Spleen (tissue), 11 donors: ENCODE measurements around the gene SCLT1. TPM values are rescaled to one million over a fixed set of nuclear protein-coding genes. Genes with fewer than 3 reads are reported as not detected.

ENCODE experiments used
- DNase-seq: peaks from one replicate; pipeline ENCODE4 v3.0.0-alpha.2; 2020
- H3K27ac ChIP-seq, 8 donors: fragments of 200-600 bp; sonication (generic) in 7 of 8; 1 replicate in 4 of 8; 2 replicates in 4 of 8; pipeline versions ENCODE4 v1.5.0 to v1.8.0; 2016 to 2021; ENCODE audit warnings: inconsistent platforms in 4 of 8, mild to moderate bottlenecking in 4 of 8, moderate library complexity in 1 of 8
- H3K27me3 ChIP-seq, 7 donors: fragments of 200-600 bp; sonication (generic) in 6 of 7; replicated peaks in 1 of 7; 1 replicate in 4 of 7; 2 replicates in 3 of 7; pipeline versions ENCODE4 v1.5.0 to v1.8.0; 2016 to 2021; ENCODE audit warnings: inconsistent platforms in 3 of 7, mild to moderate bottlenecking in 1 of 7
- H3K36me3 ChIP-seq, 6 donors: fragments of 200-600 bp; sonication (generic) in 5 of 6; 1 replicate in 4 of 6; 2 replicates in 2 of 6; pipeline versions ENCODE4 v1.5.0 to v1.8.0; 2016 to 2021; ENCODE audit warnings: inconsistent platforms in 2 of 6
- H3K4me1 ChIP-seq, 6 donors: fragments of 200-600 bp; sonication (generic) in 5 of 6; 1 replicate in 3 of 6; 2 replicates in 3 of 6; pipeline versions ENCODE4 v1.5.0 to v1.8.0; 2016 to 2021; ENCODE audit warnings: inconsistent platforms in 3 of 6
- H3K4me3 ChIP-seq, 8 donors: fragments of 200-600 bp; sonication (generic) in 7 of 8; 1 replicate in 4 of 8; 2 replicates in 4 of 8; pipeline versions ENCODE4 v1.5.0 to v1.8.0; 2016 to 2021; ENCODE audit warnings: inconsistent platforms in 4 of 8, mild to moderate bottlenecking in 4 of 8, moderate library complexity in 2 of 8
- H3K9me3 ChIP-seq, 8 donors: fragments of 200-600 bp; sonication (generic) in 7 of 8; 1 replicate in 4 of 8; 2 replicates in 4 of 8; pipeline versions ENCODE4 v1.5.0 to v1.8.0; 2016 to 2021; ENCODE audit warnings: inconsistent platforms in 4 of 8
- CTCF ChIP-seq, 11 experiments: fragments of 200-600 bp in 7 of 11; fragments of 450-650 bp in 4 of 11; sonication (generic) in 4 of 11; IDR thresholded peaks in 8 of 11; conservative IDR thresholded peaks in 3 of 11; 1 replicate in 7 of 11; 2 replicates in 4 of 11; pipeline versions ENCODE4 v1.4.0 to v1.8.0; 2016 to 2021; ENCODE audit warnings: antibody characterized with exemption in 11 of 11, inconsistent platforms in 4 of 11, mild to moderate bottlenecking in 1 of 11
- POLR2A ChIP-seq, 3 donors: fragments of 450-650 bp; IDR thresholded peaks; one replicate each; pipeline ENCODE4 v1.5.1; 2017; ENCODE audit warnings: antibody characterized with exemption in 3 of 3, mild to moderate bottlenecking in 1 of 3
- POLR2AphosphoS5 ChIP-seq, 3 donors: sonication (generic); formaldehyde crosslinking; IDR thresholded peaks; one replicate each; pipeline ENCODE4 v1.5.1; 2017; ENCODE audit warnings: antibody characterized with exemption in 3 of 3
- WGBS, 5 donors: extraction: QIAGEN DNeasy Blood & Tissue Kit in 3 of 5; methylation state at CpG; one replicate each; pipeline versions ENCODE4 v1.1.5 to v1.1.7; 2013 to 2018; 5-methylcytosine and 5-hydroxymethylcytosine counted together
- intact Hi-C: fragments of 100-400 bp; cut with DNase I; formaldehyde crosslinking; loops from one replicate; pipeline ENCODE4 v1.15.0; 2023; ENCODE audit warnings: low total_unique reads
- polyA plus RNA-seq, 3 donors: library from polyadenylated mRNA; stranded (reverse); fragments of 200-250 nt; gene quantifications; one replicate each; pipeline ENCODE4 v1.2.1, GENCODE V29; 2013
- total RNA-seq, 7 donors: library from RNA; depleted of rRNA in 3 of 7; stranded (reverse); fragments of >200 nt in 3 of 7; fragmentation: NEBNext Ultra II Directional in 4 of 7; extraction: Animal tissue kit (Norgen Biotek cat#: 25700) in 4 of 7; gene quantifications; one replicate each; pipeline versions ENCODE4 v1.1.0 to v1.2.1, GENCODE V29; 2016 to 2021
- donor health status: healthy with polysubstance abuse.
- donor health status: DM: no; HTN: no; CAD: no; lungs with moderate emphysema.
- donor health status: DM: no; HTN: no; CAD: no.
- donor health status: Bipolar disorder and iron deficiency.
- donor health status: healthy.
- donor health status: DM: no; HTN: no; CAD: no.
- donor health status: DM: yes; HTN: yes; CAD: no.

The SCLT1 gene
- total and polyA plus RNA-seq, 10 donors, result 6.7 to 43.7 (median 30.3) TPM

- Histone ChIP-seq H3K27me3 (no peaks in the 10 kb centered on the region), H3K4me3 (no peak overlapping the region), H3K4me1 (peaks cover 18 to 40% (median 28%) of the 10 kb centered on the region in 6 donors), H3K9me3 (no peaks in the 10 kb centered on the region), H3K36me3 (peaks cover 0 to 96% (median 44%) of the 10 kb centered on the region in 6 donors), H3K27ac (no peak overlapping the region)
- no peak for TF ChIP-seq POLR2AphosphoS5 (IDR thresholded peaks at IDR 0.05)
- no peak for TF ChIP-seq POLR2A (IDR thresholded peaks at IDR 0.05)
- DNase-seq, result no peak
- intact Hi-C loops, result loop anchor here (10.0 kb wide), 2 partner anchors 410 to 670 kb away; no protein-coding TSS in a partner anchor
- 90 to 93% (median 91%) methylated on average over 2 of the region's 2 CpGs for WGBS, 5 donors
Measured at GRCh38 chr4:128865132-128865531, 228.2 kb downstream of the SCLT1 start.

- 47 to 63% (median 54%) methylated on average over 10 of the region's 10 CpGs for WGBS, 5 donors
- peak overlapping the region in 6 of 8 donors; percentile 48 to 84 (median 76) for H3K27ac ChIP-seq
- TF ChIP-seq CTCF (IDR thresholded peaks at IDR 0.05 in 8 of 11, conservative IDR thresholded peaks at IDR 0.05 in 3 of 11) (peak; percentile 51 to 89 (median 80)), POLR2AphosphoS5 (IDR thresholded peaks at IDR 0.05) (no peak)
Measured at GRCh38 chr4:128863312-128864075, 229.8 kb downstream of the SCLT1 start.

GRCh38 chr4:128862608-128863311 lies 230.6 kb downstream of the SCLT1 start:
- H3K36me3 ChIP-seq, result peaks cover 0 to 95% (median 47%) of the 10 kb centered on the region in 6 donors

More at GRCh38 chr4:128863312-128864075, 229.8 kb downstream of the SCLT1 start:
- H3K9me3 ChIP-seq, result no peaks in the 10 kb centered on the region
- DNase-seq, result peak; percentile 79
- peaks cover 18 to 50% (median 28%) of the 10 kb centered on the region in 6 donors for H3K4me1 ChIP-seq
- H3K4me3 ChIP-seq, result peak overlapping the region in 1 of 8 donors; percentile 25
- intact Hi-C loops, result loop anchor here (10.0 kb wide), 2 partner anchors 409 to 669 kb away; no protein-coding TSS in a partner anchor
- peaks cover 0 to 95% (median 43%) of the 10 kb centered on the region in 6 donors for H3K36me3 ChIP-seq
- no peaks in the 10 kb centered on the region for H3K27me3 ChIP-seq

More at GRCh38 chr4:128862608-128863311, 230.6 kb downstream of the SCLT1 start:
- WGBS, 5 donors, result 44 to 69% (median 60%) methylated on average over 10 to 14 of the region's 14 CpGs
- intact Hi-C loops, result loop anchor here (10.0 kb wide), 2 partner anchors 408 to 668 kb away; no protein-coding TSS in a partner anchor
- peak overlapping the region in 1 of 8 donors; percentile 25 for H3K4me3 ChIP-seq
- H3K27me3 ChIP-seq, result no peaks in the 10 kb centered on the region
- H3K9me3 ChIP-seq, result no peaks in the 10 kb centered on the region
- peak; percentile 74 for DNase-seq
- no peak for TF ChIP-seq CTCF (IDR thresholded peaks at IDR 0.05 in 8 of 11, conservative IDR thresholded peaks at IDR 0.05 in 3 of 11)
- TF ChIP-seq POLR2A (IDR thresholded peaks at IDR 0.05), result no peak
- no peak for TF ChIP-seq POLR2AphosphoS5 (IDR thresholded peaks at IDR 0.05)
- H3K27ac ChIP-seq, result peak overlapping the region in 7 of 8 donors; percentile 17 to 84 (median 74)
- peaks cover 18 to 50% (median 28%) of the 10 kb centered on the region in 6 donors for H3K4me1 ChIP-seq
